Measurements from ENCODE around the gene C19orf81.
"Not testable (repeated sequence)": the region's sequence is repeated elsewhere in the genome, so short reads cannot be mapped to it uniquely, and the experiment has no call there.

- TF ChIP-seq POLR2A, POLR2AphosphoS5 (IDR thresholded peaks at IDR 0.05): not testable (repeated sequence)
- TF ChIP-seq, protein P1, sequence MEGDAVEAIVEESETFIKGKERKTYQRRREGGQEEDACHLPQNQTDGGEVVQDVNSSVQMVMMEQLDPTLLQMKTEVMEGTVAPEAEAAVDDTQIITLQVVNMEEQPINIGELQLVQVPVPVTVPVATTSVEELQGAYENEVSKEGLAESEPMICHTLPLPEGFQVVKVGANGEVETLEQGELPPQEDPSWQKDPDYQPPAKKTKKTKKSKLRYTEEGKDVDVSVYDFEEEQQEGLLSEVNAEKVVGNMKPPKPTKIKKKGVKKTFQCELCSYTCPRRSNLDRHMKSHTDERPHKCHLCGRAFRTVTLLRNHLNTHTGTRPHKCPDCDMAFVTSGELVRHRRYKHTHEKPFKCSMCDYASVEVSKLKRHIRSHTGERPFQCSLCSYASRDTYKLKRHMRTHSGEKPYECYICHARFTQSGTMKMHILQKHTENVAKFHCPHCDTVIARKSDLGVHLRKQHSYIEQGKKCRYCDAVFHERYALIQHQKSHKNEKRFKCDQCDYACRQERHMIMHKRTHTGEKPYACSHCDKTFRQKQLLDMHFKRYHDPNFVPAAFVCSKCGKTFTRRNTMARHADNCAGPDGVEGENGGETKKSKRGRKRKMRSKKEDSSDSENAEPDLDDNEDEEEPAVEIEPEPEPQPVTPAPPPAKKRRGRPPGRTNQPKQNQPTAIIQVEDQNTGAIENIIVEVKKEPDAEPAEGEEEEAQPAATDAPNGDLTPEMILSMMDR (IDR thresholded peaks at IDR 0.05), result not testable (repeated sequence)
Observed at GRCh38 chr19:50612504-50613404, 36.5 kb upstream of the C19orf81 start.

Measured in prostate gland (tissue), 2 donors.